Stimulated activated effector memory CD8-positive, alpha-beta T cell treated with anti-CD3 and anti-CD28 coated beads, Interleukin-12 subunit alpha, Interleukin-12 subunit beta, amount 100 ng/mL, for 72 hours (primary cell): Measurements from ENCODE around the gene SETD3.

Source experiments
- ATAC-seq: fragments of 150-1000 bp; cut with Tn5 transposase; 2 replicates; pipeline ENCODE4 v1.10.0; 2021
- DNase-seq, 2 donors: peaks; one replicate each; pipeline ENCODE4 v3.0.0; 2021 to 2022; ENCODE audit warnings: low spot score in 2 of 2
- H3K27ac Mint-ChIP-seq: one replicate; pipeline ENCODE4 v1.8.0; 2022; ENCODE audit warnings: mild to moderate bottlenecking, mixed read lengths
- H3K36me3 Mint-ChIP-seq: one replicate; pipeline ENCODE4 v1.8.0; 2022; ENCODE audit warnings: mild to moderate bottlenecking, mixed read lengths
- H3K4me1 Mint-ChIP-seq: one replicate; pipeline ENCODE4 v1.8.0; 2022; ENCODE audit warnings: mixed read lengths
- H3K4me3 Mint-ChIP-seq: one replicate; pipeline ENCODE4 v1.8.0; 2022; ENCODE audit warnings: mild to moderate bottlenecking, mixed read lengths
- H3K9me3 Mint-ChIP-seq: one replicate; pipeline ENCODE4 v1.8.0; 2022; ENCODE audit warnings: mixed read lengths

SETD3 gene

DNA sequence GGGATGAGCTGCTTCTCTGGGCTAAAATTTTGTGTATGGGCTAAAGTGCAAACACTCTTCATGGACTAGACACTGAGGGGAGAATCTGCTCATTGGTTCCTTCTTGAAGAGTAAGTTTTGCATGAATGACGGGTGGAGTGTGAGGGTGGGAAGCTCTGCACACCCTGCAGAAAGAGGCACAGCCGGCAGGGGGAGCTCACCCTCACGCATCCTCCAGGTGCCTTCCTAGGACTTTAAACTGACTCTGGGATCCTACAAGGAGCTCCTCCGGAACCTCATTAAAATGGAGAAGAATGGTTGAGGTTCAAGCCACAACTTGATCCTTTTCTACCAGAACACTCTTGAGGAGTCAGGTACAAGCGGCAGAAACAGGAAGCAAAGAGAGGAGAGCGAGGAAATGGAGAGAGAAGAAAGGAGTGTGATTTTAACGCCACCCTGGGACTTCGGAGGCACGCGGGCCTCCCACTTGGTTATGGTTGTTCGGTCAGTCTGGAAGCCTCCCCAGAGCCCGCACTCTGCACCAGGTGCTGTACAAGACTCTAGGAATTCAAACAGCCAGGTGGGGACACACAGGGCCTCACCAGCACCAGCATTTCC, 87.5 kb downstream of the SETD3 start:
- Mint-ChIP-seq H3K9me3 (no peaks in the 10 kb centered on the region), H3K27ac (no peak overlapping the region), H3K4me1 (peaks cover 27% of the 10 kb centered on the region), H3K36me3 (peaks cover 21% of the 10 kb centered on the region), H3K4me3 (no peak overlapping the region)
- DNase-seq (peak in 1 of 2 donors; percentile 63), ATAC-seq (peak; percentile 29)

DNA sequence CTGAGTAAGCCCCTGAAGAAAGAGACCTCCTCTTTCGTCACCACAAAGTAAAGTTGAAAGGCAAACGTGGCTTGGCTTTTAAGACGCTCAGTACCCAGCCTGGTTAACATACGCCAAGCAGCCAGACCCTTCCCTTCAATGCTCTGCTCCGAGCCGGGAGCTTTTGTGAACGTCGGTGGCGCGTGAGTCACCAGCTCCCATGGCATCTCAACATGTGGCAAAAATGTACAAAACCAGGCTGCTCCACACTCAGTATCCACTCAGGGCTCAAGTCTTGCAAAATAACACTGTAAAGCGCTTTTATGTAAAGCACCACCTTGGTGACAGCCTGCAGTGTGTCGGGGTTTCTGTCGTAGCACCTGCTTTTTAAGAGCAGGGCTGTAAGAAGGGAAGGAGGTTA, 89.0 kb downstream of the SETD3 start:
- peaks cover 7% of the 10 kb centered on the region for H3K36me3 Mint-ChIP-seq
- peaks cover 39% of the 10 kb centered on the region for H3K4me1 Mint-ChIP-seq
- ATAC-seq (no peak), DNase-seq (no peak)
- no peak overlapping the region for H3K27ac Mint-ChIP-seq
- H3K9me3 Mint-ChIP-seq: no peaks in the 10 kb centered on the region
- no peak overlapping the region for H3K4me3 Mint-ChIP-seq

DNA sequence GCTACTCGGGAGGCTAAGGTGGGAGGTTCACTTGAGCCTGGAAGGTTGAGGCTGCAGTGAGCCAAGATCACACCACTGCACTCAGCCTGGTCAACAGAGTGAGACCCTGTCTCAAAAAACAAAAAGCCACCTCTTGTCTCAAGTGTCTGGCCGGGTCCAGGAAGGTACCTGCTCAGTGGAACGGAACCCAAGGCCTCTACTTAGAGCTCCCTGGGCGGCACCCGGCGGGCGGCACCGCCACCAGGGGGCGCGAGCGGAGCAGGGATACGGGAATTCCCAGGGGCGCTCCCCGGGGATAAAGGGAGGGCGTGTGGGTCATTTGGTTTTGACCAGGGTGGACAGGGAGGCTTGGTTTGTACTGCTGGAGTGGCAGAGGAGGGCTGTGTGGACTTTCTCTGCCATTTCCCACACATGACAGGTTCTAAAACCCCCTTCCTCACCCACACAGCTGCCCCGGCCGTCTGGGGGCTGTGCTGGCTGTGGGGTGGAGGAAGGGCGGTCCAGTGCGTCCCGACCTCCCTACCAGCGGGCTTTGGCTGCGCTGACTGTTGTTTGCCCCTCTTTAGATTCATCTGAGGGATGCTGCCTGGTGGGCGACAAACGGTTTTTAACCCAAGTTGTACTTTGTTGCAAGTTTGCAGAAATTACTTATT, 91.4 kb downstream of the SETD3 start:
- ATAC-seq (peak; percentile 75), DNase-seq (peak; percentile 60 to 67)
- no peaks in the 10 kb centered on the region for H3K9me3 Mint-ChIP-seq
- peaks cover 20% of the 10 kb centered on the region for H3K4me1 Mint-ChIP-seq
- H3K4me3 Mint-ChIP-seq: no peak overlapping the region
- peaks cover 5% of the 10 kb centered on the region for H3K36me3 Mint-ChIP-seq
- H3K27ac Mint-ChIP-seq: no peak overlapping the region

DNA sequence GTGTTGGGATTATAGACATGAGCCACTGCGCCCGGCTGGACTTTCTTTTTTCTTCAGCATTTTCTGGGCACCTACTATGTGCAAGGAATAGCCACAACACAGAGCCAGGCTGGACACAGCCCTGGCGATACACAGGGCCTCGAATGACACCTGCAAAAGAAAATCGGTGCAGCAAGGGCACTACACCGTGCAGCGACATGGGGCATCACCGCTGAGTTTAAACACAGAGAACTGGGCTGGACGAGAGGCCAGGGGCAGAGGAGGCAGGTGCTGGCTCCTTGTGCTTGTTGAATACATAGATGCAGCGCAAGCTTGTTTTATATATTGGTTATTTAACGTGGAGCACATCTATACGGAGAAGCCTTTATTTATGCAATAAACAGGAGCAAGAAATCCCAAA, 92.4 kb downstream of the SETD3 start:
- ATAC-seq: no peak
- Mint-ChIP-seq H3K4me1 (peaks cover 16% of the 10 kb centered on the region), H3K9me3 (no peaks in the 10 kb centered on the region), H3K36me3 (peaks cover 5% of the 10 kb centered on the region), H3K4me3 (no peak overlapping the region), H3K27ac (no peak overlapping the region)
- DNase-seq: no peak

DNA sequence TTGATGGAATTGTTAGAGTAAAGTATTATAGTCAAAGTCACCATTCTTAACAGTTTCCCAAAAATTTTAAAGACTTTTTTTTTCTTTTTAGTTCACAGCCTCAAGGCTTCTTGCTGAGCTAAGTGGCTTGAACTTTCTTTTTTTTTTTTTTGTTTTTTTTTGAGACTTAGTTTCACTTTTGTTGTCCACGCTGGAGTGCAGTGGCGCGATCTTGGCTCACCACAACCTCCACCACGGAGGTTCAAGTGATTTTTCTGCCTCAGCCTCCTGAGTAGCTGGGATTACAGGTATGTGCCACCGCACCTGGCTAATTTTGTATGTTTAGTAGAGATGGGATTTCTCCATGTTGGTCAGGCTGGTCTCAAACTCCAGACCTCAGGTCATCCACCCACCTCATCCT, 92.8 kb downstream of the SETD3 start:
- H3K27ac Mint-ChIP-seq: no peak overlapping the region
- H3K9me3 Mint-ChIP-seq: no peaks in the 10 kb centered on the region
- no peak for ATAC-seq
- peaks cover 5% of the 10 kb centered on the region for H3K36me3 Mint-ChIP-seq
- peaks cover 16% of the 10 kb centered on the region for H3K4me1 Mint-ChIP-seq
- H3K4me3 Mint-ChIP-seq: no peak overlapping the region
- no peak for DNase-seq

DNA sequence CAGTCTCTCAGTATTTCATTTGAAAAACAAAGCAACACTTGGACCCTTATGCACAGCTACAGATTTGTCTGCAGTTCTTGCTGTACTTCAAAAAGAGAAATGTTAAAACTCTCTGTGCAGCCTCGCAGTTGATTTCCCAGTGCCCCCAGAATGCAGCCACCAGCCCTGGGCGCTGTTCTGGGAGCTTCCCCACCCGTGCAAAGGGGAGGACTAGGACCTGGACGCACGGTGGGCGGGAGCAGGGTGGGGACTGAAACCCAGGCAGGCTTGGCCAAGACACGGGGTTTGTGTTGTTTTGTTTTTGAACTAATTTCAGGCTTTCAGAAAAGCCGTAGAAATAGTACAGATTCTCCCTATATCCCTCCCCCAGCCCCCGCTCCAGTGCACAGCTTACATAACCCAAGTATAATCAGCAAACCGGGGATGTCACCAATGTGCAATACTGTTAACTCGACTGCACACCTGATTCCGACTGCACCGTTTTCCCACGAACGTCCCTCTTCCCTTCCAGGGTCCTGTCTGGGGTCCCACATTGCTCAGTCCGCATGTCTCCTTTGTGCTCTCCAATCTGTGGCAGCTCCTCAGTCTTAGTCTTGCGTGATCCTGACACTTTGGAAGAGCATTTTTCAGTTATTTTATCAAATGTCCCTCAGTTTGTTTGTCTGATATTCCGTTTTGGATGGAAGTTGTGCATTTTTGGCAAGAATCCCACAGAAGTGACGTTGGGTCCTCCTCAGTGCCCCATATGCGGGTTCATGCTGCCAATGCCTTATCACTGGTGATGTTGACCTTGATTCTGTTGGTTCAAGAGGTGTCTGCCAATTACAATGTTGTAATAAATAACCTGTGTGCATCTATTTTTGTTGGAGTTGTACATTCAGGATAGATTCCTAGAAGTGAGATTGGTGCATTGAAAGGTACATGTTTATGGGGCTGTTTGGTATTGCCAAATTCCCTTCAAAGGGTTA, 95.9 kb downstream of the SETD3 start:
- peaks cover 33% of the 10 kb centered on the region for H3K4me1 Mint-ChIP-seq
- H3K4me3 Mint-ChIP-seq: no peak overlapping the region
- no peaks in the 10 kb centered on the region for H3K9me3 Mint-ChIP-seq
- H3K36me3 Mint-ChIP-seq: peaks cover 5% of the 10 kb centered on the region
- DNase-seq (no peak), ATAC-seq (no peak)
- no peak overlapping the region for H3K27ac Mint-ChIP-seq

DNA sequence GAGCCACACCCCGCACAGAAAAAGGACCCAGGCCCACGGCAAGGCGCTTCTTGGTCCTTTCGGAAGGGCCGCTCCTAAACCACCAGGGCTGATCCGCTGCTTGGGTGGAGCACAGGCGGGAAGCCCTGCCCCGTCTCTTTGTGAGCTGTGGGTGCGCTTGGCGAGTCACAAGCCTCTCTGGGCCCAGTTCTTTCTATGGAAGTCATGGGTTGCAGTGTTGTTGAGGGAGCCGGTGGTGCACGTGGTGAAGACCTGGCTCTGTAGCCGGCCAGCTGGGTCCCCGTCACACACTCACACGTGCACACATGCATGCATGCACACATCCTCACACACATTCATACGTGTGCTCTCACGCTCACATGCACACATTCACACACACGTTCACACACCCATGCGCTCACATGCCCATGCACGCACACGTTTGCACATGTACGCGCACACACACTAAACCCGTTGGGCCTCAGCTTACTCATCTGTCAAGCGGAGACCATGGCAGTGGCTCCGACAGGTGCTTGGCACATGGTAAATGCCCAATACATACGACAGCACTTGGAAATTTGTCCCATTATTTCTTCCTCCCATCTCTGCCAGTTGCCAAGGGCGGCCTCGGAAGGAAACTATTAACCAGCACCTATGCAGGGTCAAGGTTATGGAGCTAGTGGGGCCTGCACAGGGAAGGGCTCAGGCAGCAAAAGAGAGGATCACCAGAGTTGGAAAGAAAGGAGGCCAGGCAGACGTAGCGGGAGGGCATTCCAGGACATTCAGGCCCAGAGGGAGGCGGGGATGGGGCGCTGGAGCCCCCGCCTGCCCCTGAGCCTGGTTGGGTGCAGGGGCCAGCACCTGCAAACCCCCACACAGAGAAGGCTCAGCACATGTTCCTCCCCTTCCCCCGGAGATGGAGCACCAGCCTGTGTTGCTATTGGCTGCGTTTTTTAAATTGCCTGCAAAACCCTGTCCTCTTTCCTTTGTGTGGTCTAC, 96.9 kb downstream of the SETD3 start:
- no peaks in the 10 kb centered on the region for H3K9me3 Mint-ChIP-seq
- H3K4me1 Mint-ChIP-seq: peaks cover 33% of the 10 kb centered on the region
- no peak overlapping the region for H3K27ac Mint-ChIP-seq
- H3K4me3 Mint-ChIP-seq: no peak overlapping the region
- DNase-seq (no peak), ATAC-seq (no peak)
- H3K36me3 Mint-ChIP-seq: peaks cover 5% of the 10 kb centered on the region

DNA sequence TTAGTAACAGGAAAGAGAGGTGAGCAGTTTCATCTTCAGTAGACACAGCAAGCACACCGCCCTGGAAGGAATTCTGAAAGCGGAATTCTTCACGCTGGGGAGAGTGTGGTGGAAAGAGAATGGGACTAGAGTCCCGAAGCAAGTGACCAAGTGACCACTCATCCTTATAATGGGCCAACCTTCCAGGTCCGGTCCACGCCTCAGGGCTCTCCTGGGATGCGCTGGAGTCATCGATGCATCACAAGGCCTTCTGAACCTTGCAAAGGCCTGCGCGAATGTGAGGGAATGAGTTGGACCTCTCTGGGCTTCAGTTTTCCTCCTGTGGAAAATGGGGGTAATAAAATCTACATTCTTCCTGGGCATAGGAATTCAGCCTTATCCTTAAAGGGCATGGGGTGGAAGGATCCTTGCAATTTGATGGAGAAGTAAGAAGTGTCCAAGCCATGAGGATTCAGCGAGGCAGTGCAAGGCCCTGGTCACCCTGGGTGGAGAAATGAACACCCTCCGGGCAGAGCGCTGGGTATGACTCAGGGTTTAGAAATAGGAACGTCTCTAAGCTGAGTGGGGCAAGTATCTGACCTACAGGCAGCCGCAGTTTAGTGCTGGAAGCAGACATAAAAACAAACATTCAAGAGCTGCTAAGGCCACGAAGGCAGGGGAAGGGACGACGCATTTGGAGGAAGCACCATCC, 97.7 kb downstream of the SETD3 start:
- DNase-seq (no peak), ATAC-seq (no peak)
- Mint-ChIP-seq H3K27ac (no peak overlapping the region), H3K4me3 (no peak overlapping the region), H3K4me1 (peaks cover 33% of the 10 kb centered on the region), H3K36me3 (peaks cover 5% of the 10 kb centered on the region), H3K9me3 (no peaks in the 10 kb centered on the region)

DNA sequence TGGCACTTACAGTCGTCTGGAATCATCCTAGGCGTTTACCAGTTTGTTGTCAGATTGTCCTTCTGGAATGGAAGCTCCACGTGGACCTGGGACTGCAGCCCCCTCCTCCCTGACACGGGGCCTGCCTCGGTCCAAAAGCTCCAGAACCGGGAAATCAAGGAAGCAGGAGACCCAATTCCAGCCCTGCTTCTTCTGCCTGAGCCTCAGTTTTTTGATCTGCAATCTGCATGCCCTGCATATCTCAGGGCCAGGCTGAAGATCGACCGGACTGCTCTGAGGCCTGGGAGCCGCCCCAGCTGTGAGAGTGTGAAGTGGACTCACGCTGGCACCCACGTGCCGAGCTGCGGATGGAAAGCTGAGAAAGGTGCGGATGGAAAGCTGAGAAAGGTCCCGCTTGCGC, 98.6 kb downstream of the SETD3 start:
- no peak overlapping the region for H3K27ac Mint-ChIP-seq
- no peaks in the 10 kb centered on the region for H3K9me3 Mint-ChIP-seq

DNA sequence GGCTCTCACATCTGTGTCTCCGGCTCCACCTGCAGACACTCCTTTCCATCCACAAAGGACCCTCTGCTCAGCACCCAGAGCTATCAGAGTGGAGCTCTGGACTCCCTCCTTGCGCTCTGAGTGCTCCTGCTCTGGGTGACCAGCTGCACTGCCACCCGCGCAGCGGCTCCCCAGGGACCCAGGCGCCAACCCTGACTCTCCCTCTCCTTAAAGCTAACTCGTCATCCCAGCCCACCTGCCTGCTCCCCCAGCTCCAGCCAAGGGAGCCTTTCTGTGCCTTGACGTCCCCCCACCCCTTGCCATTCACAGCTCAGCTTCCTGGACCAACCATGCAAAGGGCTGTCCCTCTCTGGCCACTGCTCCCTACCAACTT, 99.0 kb downstream of the SETD3 start:
- peaks cover 21% of the 10 kb centered on the region for H3K4me1 Mint-ChIP-seq
- ATAC-seq (no peak), DNase-seq (no peak)
- peaks cover 5% of the 10 kb centered on the region for H3K36me3 Mint-ChIP-seq
- no peaks in the 10 kb centered on the region for H3K9me3 Mint-ChIP-seq
- no peak overlapping the region for H3K4me3 Mint-ChIP-seq
- H3K27ac Mint-ChIP-seq: no peak overlapping the region

More for the DNA sequence above, 98.6 kb downstream of the SETD3 start:
- peaks cover 5% of the 10 kb centered on the region for H3K36me3 Mint-ChIP-seq
- ATAC-seq: no peak
- DNase-seq: no peak
- no peak overlapping the region for H3K4me3 Mint-ChIP-seq
- H3K4me1 Mint-ChIP-seq: peaks cover 25% of the 10 kb centered on the region

DNA sequence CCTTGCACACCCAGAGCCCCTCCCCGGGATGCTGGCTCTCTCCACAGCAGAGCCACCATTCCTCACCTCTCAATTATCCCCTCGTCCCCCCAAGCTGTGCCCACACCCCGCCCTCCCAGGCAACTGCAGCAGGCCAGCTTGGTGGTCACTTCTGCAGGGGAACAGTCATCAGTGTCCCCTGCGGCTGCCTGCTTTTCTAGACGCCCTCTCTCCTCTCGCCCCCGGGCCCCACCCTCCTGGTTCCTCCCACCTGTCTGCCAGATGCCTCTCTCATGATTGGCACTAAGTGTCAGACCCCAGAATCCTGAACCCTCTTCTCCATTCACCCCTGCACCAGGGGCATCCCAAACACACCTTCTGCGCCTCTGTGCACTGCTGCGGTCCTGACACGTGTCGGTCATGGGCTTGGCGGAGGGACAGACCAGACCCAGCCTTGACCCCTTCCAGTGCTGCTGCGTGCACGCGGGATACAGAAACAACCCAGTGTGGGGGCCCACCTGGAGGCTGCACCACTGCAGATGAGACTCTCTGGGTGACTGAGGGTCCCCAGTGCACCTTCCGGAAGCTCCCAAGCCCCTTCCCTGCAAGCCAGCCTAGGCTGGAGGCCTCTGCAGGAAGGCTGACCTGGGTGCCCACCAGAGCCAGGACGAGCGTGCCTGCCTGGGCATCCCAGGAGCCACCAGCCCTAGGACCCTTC, 99.5 kb downstream of the SETD3 start:
- Mint-ChIP-seq H3K4me3 (no peak overlapping the region), H3K4me1 (peaks cover 20% of the 10 kb centered on the region), H3K27ac (no peak overlapping the region), H3K9me3 (no peaks in the 10 kb centered on the region), H3K36me3 (peaks cover 5% of the 10 kb centered on the region)
- ATAC-seq (no peak), DNase-seq (no peak)

DNA sequence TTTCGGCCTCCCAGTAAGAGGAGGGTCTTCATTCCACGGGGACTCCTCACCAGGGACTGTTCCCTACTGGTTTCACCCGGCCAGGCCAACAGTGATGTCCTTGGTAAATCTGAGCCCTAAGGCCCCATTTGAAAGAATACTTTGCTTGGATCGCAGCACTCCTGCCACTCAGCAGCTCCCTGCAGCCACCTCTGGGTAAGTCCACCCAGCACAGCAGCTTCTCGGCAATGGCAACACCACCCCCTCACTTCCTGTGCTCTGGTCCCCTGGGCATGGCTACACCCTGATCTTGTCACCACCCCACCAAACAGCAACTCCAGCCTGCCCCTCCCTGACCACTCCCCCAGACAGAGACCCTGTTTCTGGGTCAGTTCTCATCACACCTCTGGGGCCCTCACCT, 100.3 kb downstream of the SETD3 start:
- Mint-ChIP-seq H3K36me3 (peaks cover 5% of the 10 kb centered on the region), H3K4me1 (peaks cover 23% of the 10 kb centered on the region), H3K4me3 (no peak overlapping the region), H3K9me3 (no peaks in the 10 kb centered on the region), H3K27ac (no peak overlapping the region)
- ATAC-seq (peak; percentile 57), DNase-seq (no peak)

DNA sequence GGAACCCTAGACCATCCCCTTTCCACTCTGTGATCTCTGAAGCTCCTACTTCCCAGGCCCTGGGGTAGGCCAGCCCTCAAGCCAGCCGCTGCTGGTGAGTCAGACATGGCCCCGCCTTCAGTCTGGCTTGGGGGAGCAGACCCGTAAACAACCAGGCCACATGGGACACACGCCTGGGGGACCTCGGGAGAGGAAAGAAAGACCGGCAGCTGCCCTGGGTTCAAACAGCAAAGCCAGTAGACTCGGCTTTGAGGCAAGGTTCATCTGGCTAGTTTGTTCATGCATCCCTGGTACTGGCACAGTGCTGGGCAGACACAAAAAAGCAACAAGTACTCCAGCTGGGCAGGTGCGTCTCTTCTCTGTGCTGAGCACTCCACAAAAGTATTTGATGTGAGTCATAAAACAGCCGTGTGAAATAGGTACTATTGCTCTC, 101.9 kb downstream of the SETD3 start:
- Mint-ChIP-seq H3K4me1 (peaks cover 23% of the 10 kb centered on the region), H3K36me3 (no peaks in the 10 kb centered on the region), H3K9me3 (no peaks in the 10 kb centered on the region), H3K4me3 (no peak overlapping the region), H3K27ac (no peak overlapping the region)
- ATAC-seq: no peak
- DNase-seq: no peak

DNA sequence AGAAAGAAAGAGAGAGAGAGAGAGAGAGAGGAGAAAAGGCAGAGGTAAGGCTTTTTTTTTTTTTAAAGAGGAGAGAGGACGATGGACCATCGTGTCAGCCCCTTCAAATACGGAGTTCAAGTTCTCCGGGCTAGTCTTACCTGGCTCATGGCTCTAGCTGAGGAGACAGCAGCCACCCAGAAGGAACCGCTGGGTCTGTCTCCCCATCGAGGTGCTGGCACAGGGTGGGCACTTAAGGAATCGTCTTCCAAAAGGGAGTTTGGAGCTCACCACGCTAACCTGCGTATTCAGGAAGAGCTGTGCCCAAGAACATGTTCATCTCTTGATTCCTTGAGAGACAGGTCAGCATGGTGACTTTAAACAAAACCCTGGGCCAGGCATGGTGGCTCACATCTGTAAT, 102.7 kb downstream of the SETD3 start:
- no peaks in the 10 kb centered on the region for H3K36me3 Mint-ChIP-seq
- H3K9me3 Mint-ChIP-seq: no peaks in the 10 kb centered on the region
- DNase-seq: no peak

More for the DNA sequence above, 102.7 kb downstream of the SETD3 start:
- H3K4me3 Mint-ChIP-seq: no peak overlapping the region
- H3K4me1 Mint-ChIP-seq: peaks cover 23% of the 10 kb centered on the region
- H3K27ac Mint-ChIP-seq: no peak overlapping the region
- ATAC-seq: no peak
